Suppressor macrophage (primary cell): ENCODE measurements around the gene DPYD.

Experiments used
- DNase-seq, 4 experiments: peaks; one replicate each; pipeline ENCODE4 v3.0.0-alpha.2; 2020 to 2022

Gene DPYD

GRCh38 chr1:97136996-97137395 lies 783.8 kb downstream of the DPYD start:
- no peak for DNase-seq

GRCh38 chr1:97135972-97136371 lies 784.9 kb downstream of the DPYD start:
- DNase-seq: no peak

DNA sequence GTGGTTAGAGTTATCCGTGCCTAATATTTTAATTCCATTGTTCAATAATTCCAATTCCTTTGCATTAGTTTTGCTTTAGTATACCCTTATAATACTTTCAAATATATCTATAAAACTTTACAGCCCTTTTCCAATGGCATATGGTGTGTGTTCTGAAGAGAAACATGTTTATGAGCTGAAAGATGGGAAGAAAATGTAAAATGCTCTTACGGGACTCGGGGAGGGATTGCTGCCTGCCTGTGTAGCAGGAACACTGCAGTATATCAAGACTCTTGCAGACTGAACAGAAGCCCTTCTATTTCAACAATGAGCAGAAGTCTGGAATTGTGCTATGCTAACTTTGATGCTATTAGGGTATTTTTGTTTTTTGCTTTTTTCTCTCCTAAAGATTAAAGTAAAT lies 792.4 kb downstream of the DPYD start:
- no peak for DNase-seq

DNA sequence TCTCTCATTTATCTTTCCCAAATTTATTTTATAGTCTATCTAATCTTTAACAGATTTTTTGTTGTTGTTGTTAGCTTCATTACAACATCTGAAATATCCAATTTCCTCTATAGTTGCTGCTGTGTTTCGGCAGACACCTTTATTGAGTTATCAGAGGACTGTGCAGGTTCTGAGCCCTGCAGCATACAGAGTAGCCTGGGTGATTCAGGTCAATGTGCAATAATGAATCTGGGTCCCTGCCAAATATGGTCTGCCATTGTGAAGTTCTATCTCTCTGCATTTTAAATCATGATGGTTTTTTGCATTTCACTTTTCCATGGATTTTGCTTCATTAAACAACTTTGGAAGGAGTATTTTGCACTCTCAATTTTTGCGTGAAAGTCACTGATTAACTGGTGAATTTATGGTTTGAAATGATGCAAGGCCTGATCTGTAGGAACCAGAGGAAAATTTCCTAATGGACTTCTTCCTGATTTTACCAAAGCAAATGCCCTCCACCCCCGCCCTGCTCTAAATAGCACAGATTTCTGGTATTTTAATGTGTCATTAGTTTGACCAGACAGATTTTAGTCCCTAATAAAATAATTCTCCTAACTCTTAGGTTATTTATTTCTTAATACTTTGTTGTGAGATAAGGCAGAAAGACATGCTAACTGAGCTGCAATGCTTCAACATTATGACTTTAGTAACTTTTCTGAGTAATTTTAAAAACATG lies 797.0 kb downstream of the DPYD start:
- DNase-seq: peak; percentile 35 to 73 (median 60)

DNA sequence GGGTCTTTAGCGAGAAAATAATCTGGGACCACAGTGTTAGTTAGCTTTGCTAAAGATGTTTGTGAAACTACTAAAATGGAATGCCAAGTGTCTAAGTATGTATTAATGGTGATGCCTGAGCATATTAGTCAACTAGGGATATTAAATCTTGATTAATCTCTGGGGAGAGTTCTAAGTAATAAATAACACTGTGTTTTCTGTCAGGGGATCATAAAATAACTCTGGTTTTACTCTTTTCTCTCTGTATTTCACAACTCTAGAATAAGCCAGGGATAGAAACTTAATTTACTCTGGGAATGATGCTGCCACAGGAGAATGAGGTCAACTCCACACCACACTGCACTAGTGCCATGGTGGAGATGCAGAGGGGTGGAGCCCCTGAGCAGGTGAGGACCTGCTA lies 800.0 kb downstream of the DPYD start:
- no peak for DNase-seq

GRCh38 chr1:97119260-97120158 lies 801.3 kb downstream of the DPYD start:
- no peak for DNase-seq

DNA sequence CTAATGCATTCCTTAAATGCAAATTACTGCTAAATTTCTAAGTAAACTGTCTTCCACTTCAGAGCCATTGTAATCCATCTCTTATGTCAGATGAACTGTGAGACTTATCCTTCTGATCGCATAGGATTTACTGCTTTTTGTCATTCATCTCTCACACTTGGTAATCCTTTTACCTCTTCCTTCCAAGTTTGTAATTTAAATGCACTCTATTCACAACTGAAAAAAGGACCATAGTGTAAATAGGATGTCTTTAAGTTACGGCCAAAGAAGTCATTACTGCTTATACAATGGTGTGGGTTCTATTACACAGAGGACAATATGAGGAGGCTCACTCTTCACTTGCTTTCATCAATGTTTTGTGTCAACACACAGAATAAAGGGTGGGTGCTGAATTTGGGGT lies 806.0 kb downstream of the DPYD start:
- no peak for DNase-seq

DNA sequence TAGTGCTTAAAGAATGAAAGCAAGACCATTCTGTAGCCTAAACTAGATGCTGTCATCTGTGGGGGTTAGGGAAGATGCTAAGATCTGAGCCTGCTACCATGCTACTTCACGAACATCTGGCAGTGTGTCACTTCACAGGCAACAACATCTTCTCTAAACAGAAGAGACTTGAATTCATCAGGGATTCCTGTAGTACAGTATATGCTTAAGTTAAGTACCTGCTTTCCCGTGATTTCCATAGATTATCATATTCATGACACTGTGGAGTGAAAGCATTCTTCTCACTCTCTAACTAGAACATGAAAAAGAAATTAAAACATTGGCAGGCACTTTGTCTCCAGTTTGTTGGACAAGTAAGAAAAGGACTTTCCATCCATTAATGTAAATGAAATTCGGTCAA lies 808.4 kb downstream of the DPYD start:
- no peak for DNase-seq

- no peak for DNase-seq
Observed at GRCh38 chr1:97108179-97108578, 812.7 kb downstream of the DPYD start.

DNA sequence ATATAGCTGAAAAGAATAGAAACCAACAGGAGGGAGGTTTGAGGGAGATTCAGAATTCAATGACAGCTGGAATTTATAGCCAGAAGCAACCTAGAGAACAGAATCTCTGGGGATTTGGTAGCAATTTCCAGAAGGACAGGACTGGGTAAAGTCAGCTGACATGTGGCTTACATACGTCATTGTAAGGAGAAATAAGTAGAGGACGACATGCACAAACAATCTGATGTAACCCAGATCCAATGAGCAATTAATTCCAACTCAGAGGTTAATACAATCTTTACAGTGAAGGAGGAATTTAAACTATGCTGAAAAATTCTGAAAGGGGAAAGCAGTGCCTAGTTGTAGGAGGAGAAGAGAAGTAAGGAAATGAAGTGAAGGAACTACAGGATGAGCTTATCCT lies 815.3 kb downstream of the DPYD start:
- no peak for DNase-seq

DNA sequence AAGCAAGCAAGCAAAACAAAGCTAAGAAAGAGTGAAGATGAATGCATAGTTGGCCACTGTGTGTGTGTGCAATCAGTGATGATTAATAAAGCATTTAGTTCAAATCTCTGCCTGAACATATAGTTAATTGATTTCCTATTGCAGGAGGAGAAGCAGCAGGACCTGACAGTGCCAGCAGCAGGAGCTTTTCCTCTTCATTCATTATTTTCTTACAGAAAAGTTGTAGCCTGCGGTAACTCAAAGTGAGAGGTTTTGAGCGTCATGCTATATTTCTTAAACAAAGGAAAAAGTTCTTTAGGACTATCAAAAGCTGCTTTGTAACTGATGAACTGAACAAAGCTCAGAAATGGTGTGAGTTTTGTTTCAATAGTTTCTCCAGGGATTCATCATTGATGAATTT lies 819.3 kb downstream of the DPYD start:
- DNase-seq: no peak

DNA sequence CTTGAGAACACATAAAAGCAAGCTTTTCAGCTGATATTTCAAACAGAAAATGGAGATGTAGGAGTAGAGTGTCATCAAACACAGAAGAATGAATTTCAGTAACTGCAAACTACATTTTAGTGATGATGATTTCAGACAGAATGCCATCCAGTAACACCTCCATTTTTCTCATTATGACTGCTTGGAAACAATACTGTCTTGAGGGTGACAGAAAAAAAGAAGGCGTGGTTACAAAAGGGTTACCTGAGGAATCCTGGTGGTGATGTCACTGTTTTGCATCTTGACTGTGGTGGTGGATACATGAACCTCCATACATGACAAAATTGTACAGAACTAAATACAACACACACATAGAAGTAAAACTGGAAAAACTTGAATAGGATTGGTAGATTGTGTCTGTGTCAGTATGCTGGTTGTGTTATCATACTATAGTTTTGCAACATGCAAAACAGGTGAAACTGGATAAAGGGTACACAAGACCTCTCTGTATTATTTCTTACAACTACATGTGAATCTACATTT lies 823.4 kb downstream of the DPYD start:
- no peak for DNase-seq

GRCh38 chr1:97095764-97096163 lies 825.1 kb downstream of the DPYD start:
- no peak for DNase-seq

GRCh38 chr1:97094247-97094972 lies 826.4 kb downstream of the DPYD start:
- DNase-seq: no peak

- DNase-seq: no peak
Observed at GRCh38 chr1:97093741-97094140, 827.1 kb downstream of the DPYD start.

DNA sequence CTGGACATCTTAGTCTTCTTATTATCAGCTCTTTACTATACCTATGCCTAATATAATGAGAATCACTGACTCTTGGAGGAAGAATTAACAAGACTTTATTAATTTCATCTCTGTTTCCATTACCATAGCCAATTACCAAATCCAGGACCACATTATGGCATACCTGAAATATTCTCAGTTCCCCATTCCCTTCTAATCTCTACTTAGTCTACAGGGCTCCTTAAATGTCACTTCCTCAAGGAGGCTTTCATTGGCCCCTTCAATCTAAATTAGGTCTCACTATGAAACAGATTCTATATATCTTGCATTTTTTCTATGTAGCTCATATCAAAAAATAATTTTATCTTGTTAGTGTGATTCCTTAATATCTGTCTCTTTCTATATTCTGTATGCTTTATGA lies 828.0 kb downstream of the DPYD start:
- DNase-seq: no peak

GRCh38 chr1:97091679-97092078 lies 829.2 kb downstream of the DPYD start:
- DNase-seq: no peak

DNA sequence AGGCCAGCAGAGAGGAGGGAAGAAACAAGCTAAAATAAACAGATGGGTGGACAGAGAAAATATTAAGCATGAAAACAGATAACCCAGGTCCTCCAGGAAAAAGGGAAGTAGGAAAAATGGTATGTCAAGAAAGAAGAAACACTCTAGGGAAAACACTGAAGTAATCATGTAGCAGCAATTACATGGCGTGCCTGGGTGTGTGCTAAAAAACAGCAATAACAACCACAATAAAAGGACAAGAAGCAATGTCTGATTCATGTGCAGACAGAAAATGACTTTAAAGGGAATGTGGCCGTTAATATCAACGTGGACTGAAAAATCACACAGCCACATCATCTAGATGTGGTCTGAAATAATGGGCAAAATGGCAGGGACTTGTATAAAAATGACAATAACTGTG lies 829.6 kb downstream of the DPYD start:
- DNase-seq: peak in 2 of 4 experiments; percentile 3 to 12

- DNase-seq: no peak
Observed at GRCh38 chr1:97090725-97091124, 830.1 kb downstream of the DPYD start.

DNA sequence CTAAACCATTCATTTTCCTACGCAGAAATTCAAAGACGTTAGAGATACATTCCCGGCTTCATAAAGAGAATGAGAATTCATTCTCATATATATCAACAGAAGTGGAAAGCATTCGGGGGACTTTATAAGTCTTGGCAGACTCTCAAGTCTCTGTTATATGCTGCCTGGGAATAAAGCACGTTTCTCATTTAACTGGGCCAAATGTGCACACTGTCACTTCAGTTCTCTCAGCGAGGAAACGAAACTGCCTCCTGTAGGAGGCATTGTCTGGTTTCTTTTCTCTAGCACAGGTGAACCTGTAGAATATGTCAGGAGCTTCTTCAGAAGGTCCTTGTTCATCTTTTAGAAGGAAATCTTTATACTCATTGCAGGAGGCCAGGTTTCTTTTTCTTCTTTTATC lies 831.7 kb downstream of the DPYD start:
- DNase-seq: no peak

- DNase-seq: no peak
Observed at GRCh38 chr1:97088391-97088790, 832.4 kb downstream of the DPYD start.

DNA sequence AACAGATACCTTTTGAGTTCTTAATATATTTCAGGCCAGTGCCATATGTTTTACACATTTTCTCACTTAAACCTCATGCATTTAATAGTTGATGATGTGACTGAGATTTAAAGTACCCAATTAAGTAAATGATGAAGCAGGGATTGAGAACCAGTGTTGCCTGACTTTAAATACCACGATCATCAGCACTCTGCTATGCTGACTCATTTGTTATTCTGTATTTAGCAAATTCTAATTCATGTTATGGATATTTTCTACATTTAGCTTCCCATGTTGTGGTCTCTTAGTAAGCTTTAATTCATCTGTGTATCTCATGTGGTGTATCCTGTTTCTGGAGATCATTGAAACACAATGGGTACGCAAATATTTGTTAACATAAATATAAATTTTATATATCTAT lies 836.3 kb downstream of the DPYD start:
- DNase-seq: no peak

DNA sequence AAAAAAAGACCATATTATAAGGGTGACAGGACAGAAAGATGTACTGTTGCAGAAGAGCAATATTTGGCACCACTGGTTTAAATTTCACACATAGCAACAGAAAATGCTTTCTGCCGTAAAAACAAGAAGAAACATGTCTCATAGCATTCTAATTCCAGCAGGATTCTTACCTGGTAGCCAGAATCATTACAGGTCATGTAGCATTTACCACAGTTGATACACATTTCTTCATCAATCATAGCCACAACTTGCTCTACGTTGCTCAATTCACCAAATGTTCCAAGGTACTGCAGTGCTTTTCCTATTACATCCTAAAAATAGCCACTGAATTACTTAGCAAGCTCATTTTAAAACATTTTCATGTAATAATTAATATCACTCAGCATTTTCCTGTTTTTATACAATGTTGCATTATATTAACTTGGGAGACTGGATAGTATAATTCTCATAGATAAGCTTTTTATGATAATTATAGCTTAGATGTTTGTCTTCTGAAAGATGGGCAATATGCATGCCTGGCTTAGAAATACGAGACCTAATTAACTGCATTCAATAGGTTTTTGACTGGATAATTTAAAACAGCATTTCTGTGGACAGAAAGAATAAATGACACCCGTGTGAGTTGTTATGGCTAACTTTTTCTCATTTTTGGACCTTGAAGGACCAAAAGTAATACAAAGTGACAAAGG lies 838.5 kb downstream of the DPYD start:
- DNase-seq: no peak
